ENCODE results near the gene MGAT5B.

The MGAT5B gene

GRCh38 chr17:76927577-76927976 lies 59.4 kb downstream of the MGAT5B start:
- TF ChIP-seq SPI1 (IDR thresholded peaks at IDR 0.05; ENCODE audit: low read depth, low read length) (no peak), POLR2A (IDR thresholded peaks at IDR 0.05; ENCODE audit: low read depth, low read length) (no peak), POU2F2 (IDR thresholded peaks at IDR 0.05; ENCODE audit: low read depth, low read length) (no peak), PAX5 (IDR thresholded peaks at IDR 0.05; ENCODE audit: insufficient read depth, low read length, severe bottlenecking) (no peak), TAF1 (IDR thresholded peaks at IDR 0.05; ENCODE audit: low read depth, low read length) (no peak)
- FAIRE-seq = no peak
- DNase-seq (ENCODE audit: insufficient read length, low spot score) = no peak

- DNase-seq (ENCODE audit: insufficient read length, low spot score) = no peak
- TF ChIP-seq POLR2A (IDR thresholded peaks at IDR 0.05; ENCODE audit: low read depth, low read length) (no peak), PAX5 (IDR thresholded peaks at IDR 0.05; ENCODE audit: insufficient read depth, low read length, severe bottlenecking) (no peak), POU2F2 (IDR thresholded peaks at IDR 0.05; ENCODE audit: low read depth, low read length) (no peak), POLR2AphosphoS5 (IDR thresholded peaks at IDR 0.05; ENCODE audit: low read depth, low read length) (no peak), SPI1 (IDR thresholded peaks at IDR 0.05; ENCODE audit: low read depth, low read length) (no peak), TAF1 (IDR thresholded peaks at IDR 0.05; ENCODE audit: low read depth, low read length) (no peak)
- FAIRE-seq = no peak
Measured at GRCh38 chr17:76927982-76928381, 59.8 kb downstream of the MGAT5B start.

GRCh38 chr17:76929148-76929547 lies 60.9 kb downstream of the MGAT5B start:
- TF ChIP-seq SPI1 (IDR thresholded peaks at IDR 0.05; ENCODE audit: low read depth, low read length) (no peak), POLR2A (IDR thresholded peaks at IDR 0.05; ENCODE audit: low read depth, low read length) (no peak), PAX5 (IDR thresholded peaks at IDR 0.05; ENCODE audit: insufficient read depth, low read length, severe bottlenecking) (no peak), POU2F2 (IDR thresholded peaks at IDR 0.05; ENCODE audit: low read depth, low read length) (no peak), POLR2AphosphoS5 (IDR thresholded peaks at IDR 0.05; ENCODE audit: low read depth, low read length) (no peak), TAF1 (IDR thresholded peaks at IDR 0.05; ENCODE audit: low read depth, low read length) (no peak)
- DNase-seq (ENCODE audit: insufficient read length, low spot score) (no peak), FAIRE-seq (no peak)

GRCh38 chr17:76929601-76930000 lies 61.4 kb downstream of the MGAT5B start:
- DNase-seq (ENCODE audit: insufficient read length, low spot score) (no peak), FAIRE-seq (no peak)
- TF ChIP-seq POU2F2 (IDR thresholded peaks at IDR 0.05; ENCODE audit: low read depth, low read length) = no peak
- no peak for TF ChIP-seq SPI1 (IDR thresholded peaks at IDR 0.05; ENCODE audit: low read depth, low read length)
- TF ChIP-seq POLR2AphosphoS5 (IDR thresholded peaks at IDR 0.05; ENCODE audit: low read depth, low read length) = no peak
- no peak for TF ChIP-seq PAX5 (IDR thresholded peaks at IDR 0.05; ENCODE audit: insufficient read depth, low read length, severe bottlenecking)
- no peak for TF ChIP-seq TAF1 (IDR thresholded peaks at IDR 0.05; ENCODE audit: low read depth, low read length)
- no peak for TF ChIP-seq POLR2A (IDR thresholded peaks at IDR 0.05; ENCODE audit: low read depth, low read length)

GRCh38 chr17:76930107-76930506 lies 61.9 kb downstream of the MGAT5B start:
- no peak for FAIRE-seq
- no peak for DNase-seq (ENCODE audit: insufficient read length, low spot score)
- TF ChIP-seq POLR2A (IDR thresholded peaks at IDR 0.05; ENCODE audit: low read depth, low read length) (no peak), PAX5 (IDR thresholded peaks at IDR 0.05; ENCODE audit: insufficient read depth, low read length, severe bottlenecking) (no peak), POU2F2 (IDR thresholded peaks at IDR 0.05; ENCODE audit: low read depth, low read length) (no peak), POLR2AphosphoS5 (IDR thresholded peaks at IDR 0.05; ENCODE audit: low read depth, low read length) (no peak), TAF1 (IDR thresholded peaks at IDR 0.05; ENCODE audit: low read depth, low read length) (no peak), SPI1 (IDR thresholded peaks at IDR 0.05; ENCODE audit: low read depth, low read length) (no peak)

- TF ChIP-seq POU2F2 (IDR thresholded peaks at IDR 0.05; ENCODE audit: low read depth, low read length) (no peak), POLR2A (IDR thresholded peaks at IDR 0.05; ENCODE audit: low read depth, low read length) (no peak), TAF1 (IDR thresholded peaks at IDR 0.05; ENCODE audit: low read depth, low read length) (no peak), POLR2AphosphoS5 (IDR thresholded peaks at IDR 0.05; ENCODE audit: low read depth, low read length) (no peak), PAX5 (IDR thresholded peaks at IDR 0.05; ENCODE audit: insufficient read depth, low read length, severe bottlenecking) (no peak), SPI1 (IDR thresholded peaks at IDR 0.05; ENCODE audit: low read depth, low read length) (no peak)
- no peak for DNase-seq (ENCODE audit: insufficient read length, low spot score)
- no peak for FAIRE-seq
Measured at GRCh38 chr17:76932402-76933333, 64.5 kb downstream of the MGAT5B start.

GRCh38 chr17:76934561-76935320 lies 66.5 kb downstream of the MGAT5B start:
- TF ChIP-seq PAX5 (IDR thresholded peaks at IDR 0.05; ENCODE audit: insufficient read depth, low read length, severe bottlenecking) = no peak
- no peak for TF ChIP-seq POU2F2 (IDR thresholded peaks at IDR 0.05; ENCODE audit: low read depth, low read length)
- no peak for TF ChIP-seq POLR2AphosphoS5 (IDR thresholded peaks at IDR 0.05; ENCODE audit: low read depth, low read length)
- TF ChIP-seq POLR2A (IDR thresholded peaks at IDR 0.05; ENCODE audit: low read depth, low read length) = no peak
- TF ChIP-seq TAF1 (IDR thresholded peaks at IDR 0.05; ENCODE audit: low read depth, low read length) = no peak
- TF ChIP-seq SPI1 (IDR thresholded peaks at IDR 0.05; ENCODE audit: low read depth, low read length) = no peak
- no peak for FAIRE-seq
- no peak for DNase-seq (ENCODE audit: insufficient read length, low spot score)

GRCh38 chr17:76935331-76935730 lies 67.1 kb downstream of the MGAT5B start:
- TF ChIP-seq POLR2A (IDR thresholded peaks at IDR 0.05; ENCODE audit: low read depth, low read length) (no peak), POLR2AphosphoS5 (IDR thresholded peaks at IDR 0.05; ENCODE audit: low read depth, low read length) (no peak), PAX5 (IDR thresholded peaks at IDR 0.05; ENCODE audit: insufficient read depth, low read length, severe bottlenecking) (no peak), POU2F2 (IDR thresholded peaks at IDR 0.05; ENCODE audit: low read depth, low read length) (no peak), TAF1 (IDR thresholded peaks at IDR 0.05; ENCODE audit: low read depth, low read length) (no peak), SPI1 (IDR thresholded peaks at IDR 0.05; ENCODE audit: low read depth, low read length) (no peak)
- FAIRE-seq = no peak
- DNase-seq (ENCODE audit: insufficient read length, low spot score) = no peak

GRCh38 chr17:76937238-76937637 lies 69.0 kb downstream of the MGAT5B start:
- no peak for FAIRE-seq
- TF ChIP-seq POU2F2 (IDR thresholded peaks at IDR 0.05; ENCODE audit: low read depth, low read length) = no peak

More at GRCh38 chr17:76937238-76937637, 69.0 kb downstream of the MGAT5B start:
- DNase-seq (ENCODE audit: insufficient read length, low spot score) = no peak

Data from GM12891 (cell line).